HL-60 (cell line): ENCODE data around the gene RPL13A.
"Not testable (repeated sequence)": the region's sequence is repeated elsewhere in the genome, so short reads cannot be mapped to it uniquely, and the experiment has no call there.

ENCODE experiments used
- DNase-seq, 2 experiments: peaks; one replicate each; pipeline ENCODE4 v3.0.0-alpha.2; 2010 to 2020; ENCODE audit warnings: low read depth in 1 of 2, low spot score in 1 of 2
- H3K27ac ChIP-seq: fragments of 250-450 bp; sonication (Bioruptor Pico); replicated peaks from 2 replicates; pipeline ENCODE4 v1.5.1; 2020; ENCODE audit warnings: mild to moderate bottlenecking, moderate library complexity
- H3K27me3 ChIP-seq: fragments of 250-450 bp; sonication (Bioruptor Pico); 2 replicates; pipeline ENCODE4 v1.5.1; 2021; ENCODE audit warnings: mild to moderate bottlenecking, moderate library complexity; ENCODE audit not compliant: insufficient read depth, poor library complexity, severe bottlenecking
- H3K4me3 ChIP-seq: replicated peaks from 2 replicates; pipeline ENCODE4 v1.5.1; 2011; ENCODE audit warnings: mild to moderate bottlenecking, control low read depth, low read length; ENCODE audit not compliant: insufficient read depth
- CTCF ChIP-seq: IDR thresholded peaks from one replicate; pipeline ENCODE4 v1.5.1; 2011; ENCODE audit warnings: low read length, control low read depth, inconsistent platforms; ENCODE audit not compliant: insufficient read depth
- GABPA ChIP-seq: IDR thresholded peaks from 2 replicates; pipeline ENCODE4 v1.6.1; 2012; ENCODE audit warnings: low read depth
- POLR2AphosphoS5 ChIP-seq: IDR thresholded peaks from 2 replicates; pipeline ENCODE4 v1.6.1; 2012; ENCODE audit warnings: low read depth
- REST ChIP-seq: IDR thresholded peaks from 2 replicates; pipeline ENCODE4 v1.6.1; 2012; ENCODE audit warnings: low read depth; ENCODE audit not compliant: insufficient replicate concordance
- SPI1 ChIP-seq: IDR thresholded peaks from 2 replicates; pipeline ENCODE4 v1.6.1; 2012; ENCODE audit warnings: low read depth, mild to moderate bottlenecking, borderline replicate concordance

The RPL13A gene

GRCh38 chr19:49459388-49459787 is 28.0 kb upstream of the RPL13A start:
- no peak for DNase-seq
- H3K27me3 ChIP-seq, result no peaks in the 10 kb centered on the region
- no peak overlapping the region for H3K4me3 ChIP-seq
- no peak overlapping the region for H3K27ac ChIP-seq
- TF ChIP-seq CTCF (no peak), POLR2AphosphoS5 (no peak), REST (no peak), GABPA (no peak), SPI1 (no peak)

GRCh38 chr19:49461130-49461529 is 26.3 kb upstream of the RPL13A start:
- not testable (repeated sequence) for DNase-seq, H3K4me3 ChIP-seq, H3K27ac ChIP-seq, H3K27me3 ChIP-seq

GRCh38 chr19:49461656-49462055 is 25.8 kb upstream of the RPL13A start:
- Histone ChIP-seq H3K4me3 (no peak overlapping the region), H3K27ac (no peak overlapping the region), H3K27me3 (no peaks in the 10 kb centered on the region)
- DNase-seq, result no peak
- TF ChIP-seq GABPA (no peak), REST (no peak), SPI1 (no peak), CTCF (no peak), POLR2AphosphoS5 (no peak)

- no peak for DNase-seq
- TF ChIP-seq CTCF, result no peak
- no peak for TF ChIP-seq GABPA
- no peak for TF ChIP-seq SPI1
- TF ChIP-seq REST, result no peak
- TF ChIP-seq POLR2AphosphoS5, result no peak
Measured at GRCh38 chr19:49462492-49462891, 24.9 kb upstream of the RPL13A start.

More at GRCh38 chr19:49462492-49462891, 24.9 kb upstream of the RPL13A start:
- no peak overlapping the region for H3K4me3 ChIP-seq
- H3K27ac ChIP-seq, result no peak overlapping the region
- H3K27me3 ChIP-seq, result no peaks in the 10 kb centered on the region
